Measurements from ENCODE around the gene IL4R.
"Not testable (repeated sequence)": the region's sequence is repeated elsewhere in the genome, so short reads cannot be mapped to it uniquely, and the experiment has no call there.

IL4R gene

GRCh38 chr16:27408012-27408601, 94.3 kb downstream of the IL4R start:
- no peak for DNase-seq

GRCh38 chr16:27408602-27409031, 94.8 kb downstream of the IL4R start:
- no peak for DNase-seq

DNA sequence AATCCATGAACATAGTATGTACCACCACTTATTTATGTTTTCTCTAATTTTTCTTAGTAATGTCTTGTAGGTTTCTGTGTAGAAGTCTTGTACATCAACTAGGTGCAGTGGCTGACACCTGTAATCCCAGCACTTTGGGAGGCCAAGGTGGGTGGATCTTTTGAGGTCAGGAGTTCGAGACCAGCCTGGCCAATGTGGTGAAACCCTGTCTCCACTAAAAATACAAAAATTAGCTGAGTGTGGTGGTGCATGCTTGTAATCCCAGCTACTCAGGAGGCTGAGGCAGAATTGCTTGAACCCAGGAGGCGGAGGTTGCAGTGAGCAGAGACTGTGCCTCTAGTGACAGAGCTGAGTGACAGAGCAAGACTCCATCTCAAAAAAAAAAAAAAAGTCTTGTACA, 96.2 kb downstream of the IL4R start:
- not testable (repeated sequence) for DNase-seq

- DNase-seq = no peak
Observed at GRCh38 chr16:27410761-27411160, 97.0 kb downstream of the IL4R start.

DNA sequence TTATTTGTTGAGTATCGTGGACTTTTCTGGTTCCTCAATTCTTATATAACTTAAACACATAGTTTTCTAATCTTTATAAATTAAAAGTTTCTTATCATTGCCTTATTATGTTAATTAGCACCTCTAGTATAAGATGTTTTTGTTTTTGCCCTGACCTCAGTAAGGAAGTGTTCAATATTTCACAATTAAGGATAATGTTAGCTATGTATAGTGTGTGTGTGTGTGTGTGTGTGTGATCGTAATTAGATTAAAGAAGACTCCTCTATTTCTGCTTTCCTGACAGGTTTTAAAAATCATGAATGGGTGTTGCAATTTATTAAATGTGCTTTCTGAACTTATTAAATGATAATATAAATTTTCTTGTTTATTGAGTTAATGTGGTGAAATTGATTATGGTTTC, 100.2 kb downstream of the IL4R start:
- no peak for DNase-seq
